GM21717 (cell line): ENCODE data around the gene GIT1.

ENCODE experiments used
- ATAC-seq: cut with Tn5 transposase; IDR thresholded peaks from one replicate; pipeline ENCODE4 v1.9.1; 2021; ENCODE audit warnings: mild to moderate bottlenecking, moderate library complexity; ENCODE audit not compliant: unreplicated experiment

GIT1 gene

GRCh38 chr17:29594519-29595090 lies 5.2 kb upstream of the GIT1 start:
- no peak for ATAC-seq

- ATAC-seq: no peak
These were observed 4.4 kb upstream of the GIT1 start for GRCh38 chr17:29593591-29594518.

- no peak for ATAC-seq
These were observed 3.6 kb upstream of the GIT1 start, which contains the start of gene ANKRD13B for GRCh38 chr17:29592850-29593551. Gene ANKRD13B, plus strand, starts transcription at chr17:29593132. Its CDS starts 490 bp downstream, at chr17:29593622.

GRCh38 chr17:29591737-29592608 lies 2.5 kb upstream of the GIT1 start:
- no peak for ATAC-seq

GRCh38 chr17:29591146-29591736 lies 1.8 kb upstream of the GIT1 start:
- ATAC-seq: no peak

GRCh38 chr17:29590411-29591145 lies 1.1 kb upstream of the GIT1 start:
- ATAC-seq: no peak

GRCh38 chr17:29588562-29589411 lies 661 bp downstream of the GIT1 start:
- ATAC-seq: no peak

- no peak for ATAC-seq
These were observed 1.4 kb downstream of the GIT1 start for GRCh38 chr17:29588017-29588561.

GRCh38 chr17:29587591-29587990 lies 1.9 kb downstream of the GIT1 start:
- no peak for ATAC-seq

- no peak for ATAC-seq
These were observed 2.6 kb downstream of the GIT1 start for GRCh38 chr17:29586676-29587469.

GRCh38 chr17:29585080-29585751 lies 4.2 kb downstream of the GIT1 start:
- ATAC-seq: no peak

- no peak for ATAC-seq
These were observed 4.9 kb downstream of the GIT1 start for GRCh38 chr17:29584452-29585079.

GRCh38 chr17:29583324-29584248 lies 5.9 kb downstream of the GIT1 start:
- ATAC-seq: no peak

- ATAC-seq: no peak
These were observed 6.7 kb downstream of the GIT1 start for GRCh38 chr17:29582772-29583171.

GRCh38 chr17:29582254-29582765 lies 7.1 kb downstream of the GIT1 start:
- no peak for ATAC-seq
